H1 (cell line): ENCODE measurements around the gene STRIP2. TPM values are rescaled to one million over a fixed set of nuclear protein-coding genes. Genes with fewer than 3 reads are reported as not detected.

Experiments
- ATF3 ChIP-seq: IDR thresholded peaks from 2 replicates; pipeline ENCODE4 v1.6.1; 2011; ENCODE audit warnings: low read depth, mild to moderate bottlenecking, low read length; ENCODE audit not compliant: insufficient read depth
- CEBPB ChIP-seq: IDR thresholded peaks from 2 replicates; pipeline ENCODE4 v1.6.1; 2012; ENCODE audit warnings: low read depth, low read length
- CHD2 ChIP-seq: IDR thresholded peaks from 2 replicates; pipeline ENCODE4 v1.6.1; 2012; ENCODE audit warnings: low read length, improper control_type of control experiment
- CTBP2 ChIP-seq: IDR thresholded peaks from 2 replicates; pipeline ENCODE4 v1.7.0; 2011; ENCODE audit warnings: borderline replicate concordance, mild to moderate bottlenecking, moderate library complexity, mixed read lengths, low read length; ENCODE audit not compliant: insufficient read depth, insufficient read length
- E2F6 ChIP-seq: IDR thresholded peaks from 2 replicates; pipeline ENCODE4 v1.6.1; 2012; ENCODE audit warnings: inconsistent platforms
- EP300 ChIP-seq, 2 experiments: IDR thresholded peaks; 1 replicate in 1 of 2; 2 replicates in 1 of 2; pipeline ENCODE4 v1.6.1; 2011 to 2012; ENCODE audit warnings: low read depth in 2 of 2, low read length in 2 of 2, mild to moderate bottlenecking in 2 of 2, borderline replicate concordance in 1 of 2, inconsistent platforms in 1 of 2, moderate library complexity in 1 of 2
- FOSL1 ChIP-seq: IDR thresholded peaks from 2 replicates; pipeline ENCODE4 v1.6.1; 2011; ENCODE audit warnings: mild to moderate bottlenecking, low read depth, low read length, moderate library complexity; ENCODE audit not compliant: insufficient read depth
- GABPA ChIP-seq: IDR thresholded peaks from 2 replicates; pipeline ENCODE4 v1.6.1; 2011; ENCODE audit warnings: mild to moderate bottlenecking, low read length, moderate library complexity, borderline replicate concordance; ENCODE audit not compliant: insufficient read depth
- KDM1A ChIP-seq: fragments of 200-600, 300-600 bp; sonication (generic); IDR thresholded peaks from 2 replicates; pipeline ENCODE4 v1.7.1; 2016; ENCODE audit warnings: mild to moderate bottlenecking, low read length, borderline replicate concordance
- KDM5A ChIP-seq: fragments of 200-600 bp; IDR thresholded peaks from 2 replicates; pipeline ENCODE4 v1.7.1; 2012; ENCODE audit warnings: mild to moderate bottlenecking, low read length, inconsistent platforms, mixed read lengths
- MAFK ChIP-seq: IDR thresholded peaks from 2 replicates; pipeline ENCODE4 v1.6.1; 2012; ENCODE audit warnings: low read depth, mild to moderate bottlenecking, improper control_type of control experiment, low read length
- NRF1 ChIP-seq: IDR thresholded peaks from 2 replicates; pipeline ENCODE4 v1.6.1; 2011; ENCODE audit warnings: mild to moderate bottlenecking, low read depth, low read length, improper control_type of control experiment
- PHF8 ChIP-seq: fragments of 200-600 bp; sonication (generic); conservative IDR thresholded peaks from 2 replicates; pipeline ENCODE4 v1.7.1; 2012; ENCODE audit warnings: low read depth, mild to moderate bottlenecking, inconsistent platforms, low read length, moderate library complexity
- POU5F1 ChIP-seq: IDR thresholded peaks from 2 replicates; pipeline ENCODE4 v1.6.1; 2011; ENCODE audit warnings: low read depth, mild to moderate bottlenecking, low read length, moderate library complexity
- RNF2 ChIP-seq: fragments of 200-900, 300-1000 bp; sonication (generic); IDR thresholded peaks from 2 replicates; pipeline ENCODE4 v1.7.1; 2016; ENCODE audit warnings: borderline replicate concordance, low read depth, mild to moderate bottlenecking, antibody characterized with exemption, low read length; ENCODE audit not compliant: poor library complexity, severe bottlenecking; ENCODE audit errors: missing control alignments
- RXRA ChIP-seq: IDR thresholded peaks from 2 replicates; pipeline ENCODE4 v1.6.1; 2011; ENCODE audit warnings: low read depth, mild to moderate bottlenecking, low read length, moderate library complexity; ENCODE audit not compliant: insufficient read depth
- SIN3A ChIP-seq, 2 experiments: IDR thresholded peaks in 1 of 2; conservative IDR thresholded peaks in 1 of 2; 2 replicates each; pipeline ENCODE4 v1.6.1; 2011 to 2012; ENCODE audit warnings: low read length in 2 of 2, improper control_type of control experiment in 1 of 2, low read depth in 1 of 2, mild to moderate bottlenecking in 1 of 2
- SUZ12 ChIP-seq: fragments of 200-600 bp; sonication (generic); IDR thresholded peaks from 2 replicates; pipeline ENCODE4 v1.6.1; 2012; ENCODE audit warnings: mild to moderate bottlenecking, inconsistent platforms, low read length, moderate library complexity, mixed read lengths
- TAF7 ChIP-seq: optimal IDR thresholded peaks from 2 replicates; pipeline ENCODE3; 2011; ENCODE audit warnings: low read depth, mild to moderate bottlenecking, inconsistent platforms, low read length, moderate library complexity, borderline replicate concordance
- TBP ChIP-seq: IDR thresholded peaks from 2 replicates; pipeline ENCODE4 v1.6.1; 2011; ENCODE audit warnings: low read depth, low read length, improper control_type of control experiment
- TEAD4 ChIP-seq: IDR thresholded peaks from 2 replicates; pipeline ENCODE4 v1.6.1; 2012; ENCODE audit warnings: low read depth, low read length, inconsistent platforms, mixed read lengths
- polyA plus RNA-seq, 7 experiments: library from polyadenylated mRNA; depleted of rRNA in 3 of 7; stranded (reverse) in 5 of 7; unstranded in 2 of 7; fragments of >200 nt in 5 of 7; fragments of 200-250 nt in 2 of 7; gene quantifications; 1 replicate in 5 of 7; 2 replicates in 1 of 7; 4 replicates in 1 of 7; pipeline versions ENCODE4 v1.2.1 to v1.2.3, GENCODE V29; 2011 to 2013; ENCODE audit warnings: missing spikeins in 2 of 7, mixed read lengths in 2 of 7
- total RNA-seq: library from RNA; stranded (reverse); fragmentation: NEBNext Ultra II Directional; extraction: Animal tissue kit (Norgen Biotek cat#: 25700); gene quantifications from 2 replicates; pipeline ENCODE4 v1.2.1, GENCODE V29; 2021

Gene STRIP2
- total and polyA plus RNA-seq, 2 of the 8 experiments (the other 6 are each of a cell fraction or from before 2014, with no cell fraction given): 5.3 to 8.2 TPM

DNA sequence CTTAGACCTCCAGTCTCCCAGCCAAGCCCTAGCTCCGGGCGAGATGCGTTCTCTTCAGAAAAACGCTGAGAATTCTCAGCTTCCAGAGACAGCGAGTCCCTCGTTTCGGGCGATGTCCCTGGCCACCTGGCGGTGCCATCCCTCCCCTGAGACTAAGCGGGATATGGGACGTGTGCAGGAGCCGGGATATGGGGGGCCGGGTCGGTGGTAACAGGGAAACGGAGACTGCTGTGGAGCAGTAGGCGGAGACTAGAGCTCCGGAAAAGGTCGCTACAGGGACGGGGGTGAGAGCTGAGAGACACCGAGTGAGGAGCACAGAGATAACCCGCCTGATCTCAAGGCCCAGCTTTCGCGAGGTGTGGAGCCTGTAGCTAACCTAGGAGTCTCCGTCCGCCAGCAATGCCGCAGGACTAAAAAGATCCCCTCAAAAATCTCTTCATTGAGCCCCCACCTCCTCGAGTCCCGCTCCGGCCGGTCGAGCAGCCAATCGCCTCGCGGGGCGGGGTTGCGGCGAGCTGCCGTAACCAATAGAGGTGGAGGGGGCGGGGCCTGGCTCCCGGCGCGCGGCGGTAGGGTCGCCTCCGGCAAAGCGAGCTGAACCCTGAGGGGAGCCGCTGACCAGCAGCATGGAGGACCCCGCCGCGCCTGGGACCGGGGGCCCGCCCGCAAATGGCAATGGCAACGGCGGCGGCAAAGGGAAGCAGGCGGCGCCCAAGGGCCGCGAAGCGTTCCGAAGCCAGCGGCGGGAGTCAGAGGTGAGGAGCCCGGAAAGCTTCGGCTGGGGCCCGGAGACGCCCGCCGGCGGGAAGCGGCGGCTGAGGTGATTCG, at the start of gene STRIP2 (continued):
- TF ChIP-seq CTBP2: no peak
- no peak for TF ChIP-seq TEAD4
- no peak for TF ChIP-seq FOSL1
- no peak for TF ChIP-seq MAFK
- TF ChIP-seq POU5F1: no peak
- TF ChIP-seq TAF7: peak; percentile 73
- TF ChIP-seq RNF2: no peak
- TF ChIP-seq ATF3: no peak
- TF ChIP-seq E2F6: peak; percentile 31; the same call in 1 of the 2 replicates
- TF ChIP-seq SIN3A (conservative IDR thresholded peaks at IDR 0.05 in 1 of 2, IDR thresholded peaks at IDR 0.05 in 1 of 2; ENCODE audit: low read depth in 1 of 2, low read length in 2 of 2): 0 out of 4 replicates have a peak, but pooled peaks have one; percentile 33 to 45
- no peak; a peak in 1 of 3 replicates for TF ChIP-seq EP300 (IDR thresholded peaks at IDR 0.05; ENCODE audit: borderline replicate concordance in 1 of 2, low read depth in 2 of 2, low read length in 2 of 2)
- TF ChIP-seq CHD2: no peak
- TF ChIP-seq KDM5A: no peak
- no peak for TF ChIP-seq KDM1A
- TF ChIP-seq PHF8: peak; percentile 84
- TF ChIP-seq GABPA: no peak
- TF ChIP-seq NRF1: no peak
- TF ChIP-seq CEBPB: no peak
- TF ChIP-seq SUZ12: no peak
- TF ChIP-seq RXRA: no peak
- TF ChIP-seq TBP: peak; percentile 81
